DOHH2 (cell line): ENCODE measurements around the gene FOXI1.

ENCODE experiments used
- H3F3A ChIP-seq: fragments of 200-600 bp; sonication (generic), shearing (Covaris generic); 2 replicates; pipeline ENCODE4 v1.6.0; 2016; ENCODE audit warnings: antibody characterized with exemption, mild to moderate bottlenecking; ENCODE audit not compliant: control insufficient read depth, insufficient read depth
- H3K27ac ChIP-seq: fragments of 200-600 bp; sonication (generic); 2 replicates; pipeline ENCODE4 v1.5.1; 2014; ENCODE audit warnings: low read depth, mild to moderate bottlenecking, low read length, moderate library complexity
- H3K27me3 ChIP-seq: fragments of 200-600 bp; sonication (generic); 2 replicates; pipeline ENCODE4 v1.6.1; 2014; ENCODE audit warnings: mild to moderate bottlenecking, low read length, mixed read lengths; ENCODE audit not compliant: control insufficient read depth
- H3K36me3 ChIP-seq: fragments of 200-600 bp; sonication (generic); 2 replicates; pipeline ENCODE4 v1.6.1; 2014; ENCODE audit warnings: mild to moderate bottlenecking, low read length, moderate library complexity, mixed read lengths; ENCODE audit not compliant: control insufficient read depth
- H3K4me1 ChIP-seq: fragments of 200-600 bp; sonication (generic); 2 replicates; pipeline ENCODE4 v1.6.1; 2014; ENCODE audit warnings: mild to moderate bottlenecking, low read length, mixed read lengths; ENCODE audit not compliant: control insufficient read depth
- H3K4me2 ChIP-seq: fragments of 200-600 bp; sonication (generic); 2 replicates; pipeline ENCODE4 v1.6.0; 2014; ENCODE audit warnings: mild to moderate bottlenecking, low read length, moderate library complexity
- H3K4me3 ChIP-seq: fragments of 200-600 bp; sonication (generic); 2 replicates; pipeline ENCODE4 v1.5.1; 2014; ENCODE audit warnings: mild to moderate bottlenecking, low read length, mixed read lengths
- H3K79me2 ChIP-seq: fragments of 200-600 bp; sonication (generic); 2 replicates; pipeline ENCODE4 v1.6.1; 2014; ENCODE audit warnings: mild to moderate bottlenecking, low read length, mixed read lengths; ENCODE audit not compliant: control insufficient read depth
- H3K9me2 ChIP-seq: fragments of 200-600 bp; sonication (generic); replicated peaks from 2 replicates; pipeline ENCODE4 v1.6.1; 2014; ENCODE audit warnings: mild to moderate bottlenecking, low read length, mixed read lengths; ENCODE audit not compliant: control insufficient read depth
- H3K9me3 ChIP-seq: fragments of 200-600 bp; sonication (generic); 2 replicates; pipeline ENCODE4 v1.6.1; 2014; ENCODE audit warnings: antibody characterized with exemption, low read length, mixed read lengths; ENCODE audit not compliant: control insufficient read depth, insufficient read depth
- H4K20me1 ChIP-seq: fragments of 200-600 bp; sonication (generic); 2 replicates; pipeline ENCODE4 v1.6.0; 2014; ENCODE audit warnings: low read depth, mild to moderate bottlenecking, antibody characterized with exemption, low read length, moderate library complexity; ENCODE audit not compliant: control insufficient read depth, insufficient read depth
- CTCF ChIP-seq: fragments of 200-600 bp; sonication (generic); IDR thresholded peaks from one replicate; pipeline ENCODE4 v1.5.1; 2014; ENCODE audit warnings: antibody characterized with exemption, mild to moderate bottlenecking, low read depth, low read length; ENCODE audit not compliant: poor library complexity, severe bottlenecking
- EZH2phosphoT487 ChIP-seq: fragments of 200-600 bp; sonication (generic); IDR thresholded peaks from 2 replicates; pipeline ENCODE4 v1.6.1; 2017; ENCODE audit warnings: borderline replicate concordance, mild to moderate bottlenecking, antibody characterized with exemption, low read length, moderate library complexity, mixed read lengths

Gene FOXI1

GRCh38 chr5:170075696-170076095, 30.0 kb upstream of the FOXI1 start:
- Histone ChIP-seq H3F3A (0 out of 2 replicates have a peak, but pooled peaks cover 4% of the 10 kb centered on the region), H3K4me3 (no peak overlapping the region), H3K79me2 (no peaks in the 10 kb centered on the region), H3K9me2 (no peaks in the 10 kb centered on the region), H3K27ac (no peak overlapping the region), H3K4me2 (no peak overlapping the region), H3K4me1 (no peaks in the 10 kb centered on the region), H3K9me3 (no peaks in the 10 kb centered on the region), H3K27me3 (no peaks in the 10 kb centered on the region), H3K36me3 (peaks cover 76% of the 10 kb centered on the region), H4K20me1 (no peaks in the 10 kb centered on the region)
- TF ChIP-seq CTCF (no peak), EZH2phosphoT487 (no peak)

- Histone ChIP-seq H3K79me2 (no peaks in the 10 kb centered on the region), H3K27ac (no peak overlapping the region), H3K9me2 (no peaks in the 10 kb centered on the region), H3K4me1 (no peaks in the 10 kb centered on the region), H3K36me3 (peaks cover 76% of the 10 kb centered on the region), H3K4me3 (no peak overlapping the region), H3K9me3 (no peaks in the 10 kb centered on the region), H3K4me2 (no peak overlapping the region), H3F3A (0 out of 2 replicates have a peak, but pooled peaks cover 4% of the 10 kb centered on the region), H4K20me1 (no peaks in the 10 kb centered on the region), H3K27me3 (no peaks in the 10 kb centered on the region)
- TF ChIP-seq EZH2phosphoT487: no peak
- TF ChIP-seq CTCF: no peak
Measured at GRCh38 chr5:170076211-170076610, 29.5 kb upstream of the FOXI1 start.

- Histone ChIP-seq H4K20me1 (no peaks in the 10 kb centered on the region), H3K4me1 (no peaks in the 10 kb centered on the region), H3K27me3 (no peaks in the 10 kb centered on the region), H3K79me2 (no peaks in the 10 kb centered on the region), H3K4me2 (no peak overlapping the region), H3K36me3 (peaks cover 76% of the 10 kb centered on the region), H3K9me2 (no peaks in the 10 kb centered on the region), H3K27ac (no peak overlapping the region), H3K9me3 (no peaks in the 10 kb centered on the region), H3K4me3 (no peak overlapping the region), H3F3A (0 out of 2 replicates have a peak, but pooled peaks cover 1% of the 10 kb centered on the region)
- no peak for TF ChIP-seq CTCF
- TF ChIP-seq EZH2phosphoT487: no peak
Measured at GRCh38 chr5:170076739-170077138, 29.0 kb upstream of the FOXI1 start.

- Histone ChIP-seq H3K36me3 (peaks cover 80% of the 10 kb centered on the region), H3K9me2 (no peaks in the 10 kb centered on the region), H3K9me3 (no peaks in the 10 kb centered on the region), H3K4me3 (no peak overlapping the region), H3F3A (no peaks in the 10 kb centered on the region), H4K20me1 (no peaks in the 10 kb centered on the region), H3K4me2 (no peak overlapping the region), H3K4me1 (no peaks in the 10 kb centered on the region), H3K27ac (no peak overlapping the region), H3K79me2 (no peaks in the 10 kb centered on the region), H3K27me3 (no peaks in the 10 kb centered on the region)
- TF ChIP-seq CTCF (no peak), EZH2phosphoT487 (no peak)
Measured at GRCh38 chr5:170077526-170077925, 28.2 kb upstream of the FOXI1 start.
